Measurements from ENCODE around the gene GSK3A.

The GSK3A gene

DNA sequence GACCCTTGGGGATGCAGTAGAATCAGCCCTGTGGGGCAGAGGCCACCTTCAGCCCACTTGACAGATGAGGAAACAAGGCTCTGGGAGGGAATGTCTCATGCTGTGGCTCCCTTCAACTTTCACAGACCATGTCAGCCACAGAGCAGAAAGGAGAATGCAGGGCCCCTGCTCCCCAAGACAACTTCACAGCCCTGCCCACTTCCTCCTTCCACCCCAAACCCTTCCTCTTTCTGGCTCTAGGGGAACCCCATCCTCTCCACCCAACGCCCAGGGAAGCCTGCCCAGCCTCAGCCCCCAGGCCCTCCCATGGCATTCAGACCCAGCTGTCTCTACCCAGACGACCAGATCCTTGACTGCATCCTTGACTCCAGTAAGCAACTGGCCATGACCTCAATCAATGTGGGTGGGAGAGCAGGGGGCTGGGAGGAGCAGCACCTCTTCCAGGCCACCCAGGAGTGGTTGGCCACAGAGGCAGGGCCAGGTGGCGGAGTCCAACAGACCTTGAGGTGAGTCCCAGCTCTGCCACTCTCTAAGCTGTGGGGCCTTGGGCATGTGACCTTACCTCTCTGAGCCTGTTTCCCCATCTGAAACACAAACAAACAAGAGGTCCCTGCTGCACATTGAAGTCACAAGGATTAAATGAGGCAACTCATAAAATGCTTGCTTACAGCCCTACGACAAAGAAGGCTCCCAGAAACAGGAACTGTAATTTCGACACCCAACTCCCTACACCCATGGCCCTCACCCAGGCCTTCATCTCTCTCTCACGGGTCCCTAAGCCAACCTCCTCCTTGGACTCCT is 40.7 kb downstream of the GSK3A start:
- no peak for DNase-seq (ENCODE audit: extremely low read depth, low read depth)
- TF ChIP-seq, protein P1, sequence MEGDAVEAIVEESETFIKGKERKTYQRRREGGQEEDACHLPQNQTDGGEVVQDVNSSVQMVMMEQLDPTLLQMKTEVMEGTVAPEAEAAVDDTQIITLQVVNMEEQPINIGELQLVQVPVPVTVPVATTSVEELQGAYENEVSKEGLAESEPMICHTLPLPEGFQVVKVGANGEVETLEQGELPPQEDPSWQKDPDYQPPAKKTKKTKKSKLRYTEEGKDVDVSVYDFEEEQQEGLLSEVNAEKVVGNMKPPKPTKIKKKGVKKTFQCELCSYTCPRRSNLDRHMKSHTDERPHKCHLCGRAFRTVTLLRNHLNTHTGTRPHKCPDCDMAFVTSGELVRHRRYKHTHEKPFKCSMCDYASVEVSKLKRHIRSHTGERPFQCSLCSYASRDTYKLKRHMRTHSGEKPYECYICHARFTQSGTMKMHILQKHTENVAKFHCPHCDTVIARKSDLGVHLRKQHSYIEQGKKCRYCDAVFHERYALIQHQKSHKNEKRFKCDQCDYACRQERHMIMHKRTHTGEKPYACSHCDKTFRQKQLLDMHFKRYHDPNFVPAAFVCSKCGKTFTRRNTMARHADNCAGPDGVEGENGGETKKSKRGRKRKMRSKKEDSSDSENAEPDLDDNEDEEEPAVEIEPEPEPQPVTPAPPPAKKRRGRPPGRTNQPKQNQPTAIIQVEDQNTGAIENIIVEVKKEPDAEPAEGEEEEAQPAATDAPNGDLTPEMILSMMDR (IDR thresholded peaks at IDR 0.05; ENCODE audit: low read depth, low read length) = no peak

DNA sequence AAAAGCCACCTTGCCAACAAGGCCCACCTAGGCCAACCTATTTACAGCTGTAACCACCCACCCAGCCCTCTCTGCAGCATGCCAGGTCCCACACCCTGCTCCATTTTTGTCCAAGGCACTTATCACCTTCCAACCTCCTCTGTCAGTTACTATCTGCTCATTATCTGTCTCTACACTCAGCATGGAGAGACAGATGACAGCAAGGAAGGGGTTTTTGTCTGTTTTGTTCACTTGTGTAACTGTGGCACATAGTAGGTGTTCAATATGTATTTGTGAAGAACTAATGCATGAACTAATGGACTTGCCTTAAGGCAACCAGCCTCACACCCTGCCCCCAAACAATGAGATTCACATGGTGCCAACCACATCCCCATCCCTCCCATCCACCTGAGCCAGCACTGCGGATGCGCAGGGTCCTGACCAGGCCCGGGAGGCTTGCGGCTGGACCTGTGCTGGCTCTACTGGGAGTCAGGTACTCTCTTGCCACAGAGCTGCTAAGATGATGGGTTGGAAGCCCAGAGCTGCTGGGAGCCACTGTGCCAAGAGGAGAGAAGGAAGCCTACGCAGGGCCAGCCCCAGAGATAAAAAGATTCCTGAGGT is 42.2 kb downstream of the GSK3A start:
- TF ChIP-seq, protein P1 (IDR thresholded peaks at IDR 0.05; ENCODE audit: low read depth, low read length) = no peak
- no peak for DNase-seq (ENCODE audit: extremely low read depth, low read depth)

DNA sequence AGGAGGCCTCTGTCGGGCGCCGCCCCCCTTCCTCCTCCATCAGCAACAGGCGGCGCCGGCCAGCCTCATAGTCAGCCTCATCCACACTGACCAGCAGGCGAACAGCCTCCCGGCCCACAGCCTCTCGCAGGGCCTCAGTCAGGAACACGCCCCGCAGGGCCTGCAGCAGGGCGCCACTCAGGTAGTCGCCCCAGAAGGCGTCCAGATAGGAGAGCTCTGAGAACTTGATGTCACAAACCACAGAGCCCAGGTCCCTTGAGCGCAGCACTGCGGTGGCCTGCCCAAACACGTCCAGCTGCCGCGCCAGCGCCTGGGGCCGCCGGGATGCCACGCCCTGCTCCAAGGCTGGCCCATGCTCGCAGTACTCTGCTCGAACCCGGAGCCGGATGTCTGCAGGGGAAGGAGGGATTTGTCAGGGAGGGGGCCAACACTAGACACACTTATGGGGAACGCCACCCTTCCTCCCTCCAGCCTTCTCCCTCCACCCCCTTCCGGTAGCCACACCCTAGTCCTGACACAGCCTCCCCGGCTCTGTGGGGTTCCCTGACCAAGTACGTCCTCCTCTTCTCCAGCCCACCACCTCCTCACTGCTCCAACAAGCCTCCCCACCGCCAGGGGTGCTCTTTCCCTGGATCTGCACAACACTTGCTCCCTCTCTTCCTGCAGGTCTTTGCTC is 42.8 kb downstream of the GSK3A start:
- DNase-seq (ENCODE audit: extremely low read depth, low read depth) = no peak
- TF ChIP-seq, protein P1 (IDR thresholded peaks at IDR 0.05; ENCODE audit: low read depth, low read length) = no peak

DNA sequence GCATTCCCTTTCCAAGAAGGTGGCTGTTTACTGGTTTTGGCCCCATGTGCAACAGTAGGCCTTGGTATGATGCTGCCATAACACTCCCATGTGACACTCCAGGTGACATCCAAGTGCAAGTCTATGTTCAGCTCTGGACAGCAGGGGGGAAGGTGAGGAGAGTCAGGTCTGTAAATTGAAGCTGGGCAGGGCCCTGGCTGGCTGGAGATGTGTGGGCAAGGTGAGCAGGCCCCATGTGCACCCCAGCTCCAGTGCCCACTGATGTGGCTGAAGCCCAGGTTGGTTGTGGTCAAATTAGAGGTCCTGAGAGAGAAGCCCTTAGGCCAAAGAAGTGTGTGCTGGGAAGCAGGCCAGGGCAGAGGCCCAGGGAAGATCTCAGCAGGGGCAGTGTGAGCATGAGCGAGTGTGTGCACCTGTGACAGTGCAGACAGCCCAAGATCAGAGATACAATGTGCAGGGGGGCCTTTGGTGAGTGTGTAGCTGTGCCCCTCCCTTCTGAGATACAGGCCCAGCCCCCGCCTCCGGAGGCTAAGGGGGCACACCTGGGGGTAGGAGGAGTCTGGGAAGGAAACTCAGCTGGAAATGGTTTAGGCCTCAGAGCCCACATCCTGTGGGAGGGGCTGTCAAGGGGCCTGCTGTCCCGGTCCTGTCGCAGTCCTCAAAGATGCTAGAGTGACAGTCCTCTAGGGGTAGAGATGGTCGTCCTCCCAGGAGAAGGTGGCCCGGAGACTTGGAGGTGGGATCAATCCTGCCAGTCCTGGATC is 43.5 kb downstream of the GSK3A start:
- no peak for DNase-seq (ENCODE audit: extremely low read depth, low read depth)
- TF ChIP-seq, protein P1 (IDR thresholded peaks at IDR 0.05; ENCODE audit: low read depth, low read length) = no peak

DNA sequence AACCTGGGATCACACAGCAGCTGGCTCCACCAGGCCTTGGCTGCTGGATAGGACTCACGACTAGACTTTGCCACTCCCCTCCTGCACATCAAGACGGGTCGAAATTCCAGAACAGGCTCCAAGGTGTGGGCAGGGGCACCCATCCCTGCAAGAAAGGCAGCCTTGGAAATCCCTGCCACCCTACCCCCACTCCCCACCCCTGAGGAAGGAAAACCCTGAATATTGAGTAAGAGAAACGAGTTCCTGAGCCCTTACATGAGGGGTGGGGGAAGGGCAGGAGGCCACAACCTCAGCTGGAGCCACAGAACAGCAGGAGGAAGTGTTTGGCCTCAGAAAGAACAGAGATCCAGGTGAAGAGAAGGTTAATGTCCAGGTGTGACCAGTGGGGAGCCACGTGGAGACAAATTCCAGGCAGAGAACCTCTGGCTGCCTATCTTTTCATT is 45.0 kb downstream of the GSK3A start:
- TF ChIP-seq, protein P1 (IDR thresholded peaks at IDR 0.05; ENCODE audit: low read depth, low read length) = no peak
- DNase-seq (ENCODE audit: extremely low read depth, low read depth) = no peak

DNA sequence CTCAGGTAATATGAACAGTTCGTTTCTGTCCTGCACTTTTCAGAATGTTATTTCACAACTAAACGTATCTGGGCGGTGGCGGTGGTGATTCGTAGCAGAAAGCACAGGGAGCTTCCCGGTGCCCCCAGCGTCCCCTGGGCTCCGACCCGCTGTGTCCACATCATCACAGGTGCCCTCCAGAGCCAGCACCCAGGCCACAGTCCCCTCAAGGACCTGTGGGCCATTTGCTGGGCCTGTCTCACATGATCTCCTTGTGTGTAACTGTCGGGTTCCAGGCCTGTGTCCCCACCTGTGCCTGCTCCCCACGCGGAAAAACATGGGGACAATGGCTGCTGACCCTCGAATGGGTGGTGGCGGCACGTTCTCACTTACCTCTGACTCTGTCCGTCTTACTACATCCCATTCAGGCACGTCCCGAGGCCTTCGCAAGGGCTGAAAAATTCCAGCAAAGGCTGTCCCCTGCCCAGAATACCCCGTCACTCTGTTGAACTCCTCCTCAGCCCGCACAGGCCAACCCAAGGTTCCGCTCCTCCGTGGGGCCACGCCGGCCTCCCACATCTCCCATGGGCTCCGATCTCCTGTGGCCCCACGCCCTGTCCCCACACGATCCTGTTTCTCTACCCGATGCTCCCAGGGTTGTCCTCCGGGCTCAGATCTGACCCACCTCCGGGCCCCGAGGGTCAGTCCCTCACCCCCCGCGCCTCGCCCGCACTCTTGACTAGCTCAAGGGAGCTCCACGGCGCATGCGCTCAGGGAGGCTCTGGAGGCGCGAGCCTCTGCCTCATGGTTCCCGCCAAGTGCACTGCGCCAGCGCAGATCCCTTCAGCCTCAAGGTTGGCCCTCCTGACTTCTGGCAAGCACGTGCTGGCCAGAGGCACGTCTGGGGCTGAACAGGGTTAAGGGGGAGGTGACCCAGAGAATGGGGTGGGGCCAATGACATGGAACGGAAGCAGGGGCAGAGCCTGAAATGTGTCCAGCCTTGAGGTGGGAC is 46.1 kb downstream of the GSK3A start:
- no peak for DNase-seq (ENCODE audit: extremely low read depth, low read depth)
- TF ChIP-seq, protein P1 (IDR thresholded peaks at IDR 0.05; ENCODE audit: low read depth, low read length) = no peak

All from AG09319 (cell line).